Activated naive CD4-positive, alpha-beta T cell treated with anti-CD3 and anti-CD28 coated beads for 36 hours (primary cell): ENCODE results near the gene GJB3. TPM values are rescaled to one million over a fixed set of nuclear protein-coding genes. Genes with fewer than 3 reads are reported as not detected.

Experiments used
- CTCF ChIA-PET: fragments of 350-600 bp; sonication (Branson Sonifier 250); formaldehyde crosslinking; loops from one replicate; lab custom pipeline; 2021; ENCODE audit warnings: antibody characterized with exemption; lab: Charles Lee
- DNase-seq: peaks from one replicate; pipeline ENCODE4 v3.0.0-alpha.2; 2020
- H3K27ac Mint-ChIP-seq: one replicate; pipeline ENCODE4 v1.8.0; 2021; ENCODE audit warnings: mild to moderate bottlenecking, mixed read lengths
- H3K27me3 Mint-ChIP-seq: one replicate; pipeline ENCODE4 v1.8.0; 2021; ENCODE audit warnings: low read depth, mixed read lengths
- H3K36me3 Mint-ChIP-seq: one replicate; pipeline ENCODE4 v1.8.0; 2021; ENCODE audit warnings: low read depth, mixed read lengths
- H3K4me1 Mint-ChIP-seq: one replicate; pipeline ENCODE4 v1.8.0; 2021; ENCODE audit warnings: low read depth, mixed read lengths
- H3K4me3 Mint-ChIP-seq: one replicate; pipeline ENCODE4 v1.8.0; 2021; ENCODE audit warnings: mild to moderate bottlenecking, moderate library complexity, mixed read lengths
- H3K9me3 Mint-ChIP-seq: one replicate; pipeline ENCODE4 v1.8.0; 2021; ENCODE audit warnings: mixed read lengths
- intact Hi-C: fragments of 100-400 bp; cut with micrococcal nuclease; formaldehyde crosslinking; loops from one replicate; pipeline ENCODE4 v1.15.1; 2023
- total RNA-seq, 2 experiments: library from RNA; stranded (reverse); gene quantifications; one replicate each; pipeline ENCODE4 v1.2.3, GENCODE V29; 2021

Gene GJB3
- total RNA-seq, 2 experiments from 2014 or later: not detected

- no peak overlapping the region for H3K27ac Mint-ChIP-seq
- DNase-seq: no peak
- no peak overlapping the region for H3K4me3 Mint-ChIP-seq
- H3K4me1 Mint-ChIP-seq: no peaks in the 10 kb centered on the region
- CTCF ChIA-PET: interaction anchor here (1.2 kb wide), 1 partner anchor 287 kb away, joined by 5 read pairs; no protein-coding TSS in a partner anchor
- H3K9me3 Mint-ChIP-seq: no peaks in the 10 kb centered on the region
- H3K36me3 Mint-ChIP-seq: no peaks in the 10 kb centered on the region
- no peaks in the 10 kb centered on the region for H3K27me3 Mint-ChIP-seq
- intact Hi-C loops: no loop called here
Observed at GRCh38 chr1:34746785-34747637, 34.0 kb upstream of the GJB3 start.

- no peak overlapping the region for H3K27ac Mint-ChIP-seq
- H3K36me3 Mint-ChIP-seq: no peaks in the 10 kb centered on the region
- intact Hi-C loops: no loop called here
- no peaks in the 10 kb centered on the region for H3K27me3 Mint-ChIP-seq
- DNase-seq: no peak
- CTCF ChIA-PET: no interaction called here
- no peaks in the 10 kb centered on the region for H3K4me1 Mint-ChIP-seq
- H3K9me3 Mint-ChIP-seq: no peaks in the 10 kb centered on the region
- no peak overlapping the region for H3K4me3 Mint-ChIP-seq
Observed at GRCh38 chr1:34747638-34747941, 33.4 kb upstream of the GJB3 start.

- CTCF ChIA-PET: no interaction called here
Observed at GRCh38 chr1:34749992-34750391, 31.0 kb upstream of the GJB3 start.

GRCh38 chr1:34750610-34751009 is 30.4 kb upstream of the GJB3 start:
- H3K4me1 Mint-ChIP-seq: no peaks in the 10 kb centered on the region
- intact Hi-C loops: no loop called here
- no peaks in the 10 kb centered on the region for H3K36me3 Mint-ChIP-seq
- no peaks in the 10 kb centered on the region for H3K27me3 Mint-ChIP-seq
- CTCF ChIA-PET: interaction anchor here (1.0 kb wide), 1 partner anchor 8 kb away, joined by 6 read pairs; no protein-coding TSS in a partner anchor
- no peak overlapping the region for H3K4me3 Mint-ChIP-seq
- no peak overlapping the region for H3K27ac Mint-ChIP-seq
- H3K9me3 Mint-ChIP-seq: no peaks in the 10 kb centered on the region
- no peak for DNase-seq

More at GRCh38 chr1:34749992-34750391, 31.0 kb upstream of the GJB3 start:
- Mint-ChIP-seq H3K9me3 (no peaks in the 10 kb centered on the region), H3K4me1 (no peaks in the 10 kb centered on the region), H3K27me3 (no peaks in the 10 kb centered on the region), H3K36me3 (no peaks in the 10 kb centered on the region), H3K4me3 (no peak overlapping the region), H3K27ac (no peak overlapping the region)
- DNase-seq: no peak
- intact Hi-C loops: no loop called here

GRCh38 chr1:34753163-34753562 is 27.9 kb upstream of the GJB3 start:
- H3K27ac Mint-ChIP-seq: no peak overlapping the region
- no peaks in the 10 kb centered on the region for H3K27me3 Mint-ChIP-seq
- H3K9me3 Mint-ChIP-seq: no peaks in the 10 kb centered on the region
- no peaks in the 10 kb centered on the region for H3K4me1 Mint-ChIP-seq
- intact Hi-C loops: no loop called here
- H3K36me3 Mint-ChIP-seq: no peaks in the 10 kb centered on the region
- CTCF ChIA-PET: interaction anchor here (0.8 to 1.7 kb wide), 3 partner anchors 10 to 1119 kb away, joined by 3 to 10 read pairs (median 3); no protein-coding TSS in a partner anchor
- DNase-seq: no peak
- H3K4me3 Mint-ChIP-seq: no peak overlapping the region

GRCh38 chr1:34754964-34755637 is 25.9 kb upstream of the GJB3 start, which contains the start of gene GJB5:
Gene GJB5, plus strand, starts transcription at chr1:34755047. Its CDS starts 2,284 bp downstream, at chr1:34757331.
- Mint-ChIP-seq H3K36me3 (no peaks in the 10 kb centered on the region), H3K9me3 (no peaks in the 10 kb centered on the region), H3K4me3 (no peak within 1 kb of the TSS), H3K27ac (no peak within 1 kb of the TSS), H3K27me3 (no peaks in the 10 kb centered on the region), H3K4me1 (no peaks in the 10 kb centered on the region)
- CTCF ChIA-PET: interaction anchor here (0.6 to 1.0 kb wide), 2 partner anchors 12 to 309 kb away, joined by 3 to 5 read pairs; no protein-coding TSS in a partner anchor
- intact Hi-C loops: no loop called here
- DNase-seq: no peak

- Mint-ChIP-seq H3K4me3 (no peak overlapping the region), H3K9me3 (no peaks in the 10 kb centered on the region), H3K36me3 (no peaks in the 10 kb centered on the region), H3K27ac (no peak overlapping the region), H3K27me3 (no peaks in the 10 kb centered on the region), H3K4me1 (no peaks in the 10 kb centered on the region)
- DNase-seq: no peak
- intact Hi-C loops: no loop called here
- CTCF ChIA-PET: no interaction called here
Observed at GRCh38 chr1:34755961-34756360, 25.1 kb upstream of the GJB3 start.

- no peak overlapping the region for H3K4me3 Mint-ChIP-seq
- no peak overlapping the region for H3K27ac Mint-ChIP-seq
- CTCF ChIA-PET: no interaction called here
- no peaks in the 10 kb centered on the region for H3K36me3 Mint-ChIP-seq
- DNase-seq: no peak
- no peaks in the 10 kb centered on the region for H3K9me3 Mint-ChIP-seq
- intact Hi-C loops: no loop called here
- no peaks in the 10 kb centered on the region for H3K27me3 Mint-ChIP-seq
- H3K4me1 Mint-ChIP-seq: no peaks in the 10 kb centered on the region
Observed at GRCh38 chr1:34757386-34757785, 23.6 kb upstream of the GJB3 start.

- peaks cover 2% of the 10 kb centered on the region for H3K27me3 Mint-ChIP-seq
Observed at GRCh38 chr1:34758751-34759150, 22.3 kb upstream of the GJB3 start.

GRCh38 chr1:34759503-34760357 is 21.3 kb upstream of the GJB3 start, which contains the start of gene GJB4:
Gene GJB4, plus strand, starts transcription at chr1:34759740. Its CDS starts 1,515 bp downstream, at chr1:34761255.
- H3K4me3 Mint-ChIP-seq: no peak within 1 kb of the TSS
- H3K27ac Mint-ChIP-seq: no peak within 1 kb of the TSS
- intact Hi-C loops: no loop called here
- CTCF ChIA-PET: no interaction called here
- no peaks in the 10 kb centered on the region for H3K9me3 Mint-ChIP-seq
- H3K36me3 Mint-ChIP-seq: no peaks in the 10 kb centered on the region
- no peak for DNase-seq
- H3K4me1 Mint-ChIP-seq: no peaks in the 10 kb centered on the region
- H3K27me3 Mint-ChIP-seq: peaks cover 2% of the 10 kb centered on the region

More at GRCh38 chr1:34758751-34759150, 22.3 kb upstream of the GJB3 start:
- no peak for DNase-seq
- Mint-ChIP-seq H3K36me3 (no peaks in the 10 kb centered on the region), H3K9me3 (no peaks in the 10 kb centered on the region), H3K4me1 (no peaks in the 10 kb centered on the region), H3K27ac (no peak overlapping the region), H3K4me3 (no peak overlapping the region)
- CTCF ChIA-PET: no interaction called here
- intact Hi-C loops: no loop called here

GRCh38 chr1:34761176-34761761 is 19.7 kb upstream of the GJB3 start:
- intact Hi-C loops: no loop called here
- CTCF ChIA-PET: no interaction called here
- no peak overlapping the region for H3K27ac Mint-ChIP-seq

More at GRCh38 chr1:34761176-34761761, 19.7 kb upstream of the GJB3 start:
- Mint-ChIP-seq H3K9me3 (no peaks in the 10 kb centered on the region), H3K27me3 (peaks cover 2% of the 10 kb centered on the region), H3K4me1 (no peaks in the 10 kb centered on the region), H3K4me3 (no peak overlapping the region), H3K36me3 (no peaks in the 10 kb centered on the region)
- no peak for DNase-seq
